ENCODE data around the gene NXNL1.
A peak's percentile ranks its signal among the peaks of the same experiment; 100 is the strongest.
"Not testable (repeated sequence)": the region's sequence is repeated elsewhere in the genome, so short reads cannot be mapped to it uniquely, and the experiment has no call there.

Gene NXNL1

DNA sequence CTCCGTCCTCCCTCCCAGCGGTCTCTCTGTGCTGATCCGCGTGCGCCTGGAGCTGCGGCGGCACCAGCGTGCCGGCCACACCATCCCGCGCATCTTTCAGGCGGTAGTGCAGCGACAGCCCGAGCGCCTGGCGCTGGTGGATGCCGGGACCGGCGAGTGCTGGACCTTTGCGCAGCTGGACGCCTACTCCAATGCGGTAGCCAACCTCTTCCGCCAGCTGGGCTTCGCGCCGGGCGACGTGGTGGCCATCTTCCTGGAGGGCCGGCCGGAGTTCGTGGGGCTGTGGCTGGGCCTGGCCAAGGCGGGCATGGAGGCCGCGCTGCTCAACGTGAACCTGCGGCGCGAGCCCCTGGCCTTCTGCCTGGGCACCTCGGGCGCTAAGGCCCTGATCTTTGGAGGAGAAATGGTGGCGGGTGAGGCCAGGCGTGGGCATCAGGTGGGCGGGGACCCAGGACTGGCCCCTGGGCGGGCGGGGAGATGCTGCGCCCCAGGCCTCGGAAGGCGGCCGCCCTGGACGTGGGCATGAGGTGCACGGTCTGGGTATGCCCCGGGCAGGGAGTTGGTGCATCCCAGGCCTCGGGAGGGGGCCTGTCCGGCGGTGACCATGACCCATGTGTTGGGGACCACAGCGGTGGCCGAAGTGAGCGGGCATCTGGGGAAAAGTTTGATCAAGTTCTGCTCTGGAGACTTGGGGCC, 26.0 kb upstream of the NXNL1 start:
- DNase-seq (ENCODE audit: insufficient read length, low spot score) (no peak), FAIRE-seq (no peak)
- no peak for TF ChIP-seq POU2F2 (IDR thresholded peaks at IDR 0.05; ENCODE audit: low read depth, low read length)
- no peak for TF ChIP-seq SPI1 (IDR thresholded peaks at IDR 0.05; ENCODE audit: low read depth, low read length)
- no peak for TF ChIP-seq POLR2A (IDR thresholded peaks at IDR 0.05; ENCODE audit: low read depth, low read length)
- TF ChIP-seq POLR2AphosphoS5 (IDR thresholded peaks at IDR 0.05; ENCODE audit: low read depth, low read length): no peak
- no peak for TF ChIP-seq PAX5 (IDR thresholded peaks at IDR 0.05; ENCODE audit: insufficient read depth, low read length, severe bottlenecking)
- TF ChIP-seq TAF1 (IDR thresholded peaks at IDR 0.05; ENCODE audit: low read depth, low read length): no peak

- DNase-seq (ENCODE audit: insufficient read length, low spot score): no peak
- TF ChIP-seq POLR2A (IDR thresholded peaks at IDR 0.05; ENCODE audit: low read depth, low read length) (no peak), TAF1 (IDR thresholded peaks at IDR 0.05; ENCODE audit: low read depth, low read length) (no peak), POU2F2 (IDR thresholded peaks at IDR 0.05; ENCODE audit: low read depth, low read length) (no peak), SPI1 (IDR thresholded peaks at IDR 0.05; ENCODE audit: low read depth, low read length) (no peak), PAX5 (IDR thresholded peaks at IDR 0.05; ENCODE audit: insufficient read depth, low read length, severe bottlenecking) (no peak), POLR2AphosphoS5 (IDR thresholded peaks at IDR 0.05; ENCODE audit: low read depth, low read length) (no peak)
- FAIRE-seq: no peak
Measured at GRCh38 chr19:17484520-17485185, 23.9 kb upstream of the NXNL1 start.

- FAIRE-seq (no peak), DNase-seq (ENCODE audit: insufficient read length, low spot score) (no peak)
- TF ChIP-seq POU2F2 (IDR thresholded peaks at IDR 0.05; ENCODE audit: low read depth, low read length): no peak
- TF ChIP-seq TAF1 (IDR thresholded peaks at IDR 0.05; ENCODE audit: low read depth, low read length): no peak
- TF ChIP-seq POLR2A (IDR thresholded peaks at IDR 0.05; ENCODE audit: low read depth, low read length): no peak
- no peak for TF ChIP-seq POLR2AphosphoS5 (IDR thresholded peaks at IDR 0.05; ENCODE audit: low read depth, low read length)
- TF ChIP-seq PAX5 (IDR thresholded peaks at IDR 0.05; ENCODE audit: insufficient read depth, low read length, severe bottlenecking): no peak
- no peak for TF ChIP-seq SPI1 (IDR thresholded peaks at IDR 0.05; ENCODE audit: low read depth, low read length)
Measured at GRCh38 chr19:17483605-17484002, 22.9 kb upstream of the NXNL1 start.

DNA sequence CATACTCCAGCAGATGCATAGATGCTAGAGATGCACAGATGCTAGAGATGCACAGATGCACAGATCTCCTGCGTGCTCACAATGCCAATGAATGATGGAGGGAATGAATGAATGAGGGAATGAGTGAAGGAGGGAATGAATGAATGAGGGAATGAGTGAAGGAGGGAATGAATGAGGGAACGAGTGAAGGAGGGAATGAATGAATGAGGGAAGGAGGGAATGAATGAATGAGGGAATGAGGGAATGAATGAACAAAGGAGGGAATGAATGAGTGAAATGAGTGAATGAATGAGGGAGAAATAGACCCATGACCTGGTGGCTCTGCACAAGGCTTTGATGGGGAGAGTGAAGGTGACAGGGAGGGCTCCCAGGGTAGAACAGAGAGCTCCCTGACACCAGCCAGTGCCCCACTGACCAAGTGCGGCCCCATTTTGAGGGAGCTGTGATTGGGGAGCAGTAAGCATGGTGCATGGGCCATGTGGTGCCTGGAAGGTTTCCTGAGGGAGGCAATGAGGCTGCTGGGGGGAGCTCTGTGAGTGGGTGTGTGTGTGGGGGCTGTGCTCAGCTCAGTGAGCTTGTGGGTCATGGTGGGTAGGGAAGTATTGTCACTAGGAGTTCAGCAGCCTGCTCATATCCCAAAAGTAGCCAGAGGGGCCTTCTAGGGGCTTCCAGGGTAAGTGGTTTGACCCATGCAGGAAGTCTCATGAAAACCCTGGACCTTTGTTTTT, 22.3 kb upstream of the NXNL1 start:
- FAIRE-seq (no peak), DNase-seq (ENCODE audit: insufficient read length, low spot score) (no peak)
- TF ChIP-seq SPI1 (IDR thresholded peaks at IDR 0.05; ENCODE audit: low read depth, low read length): no peak
- TF ChIP-seq POU2F2 (IDR thresholded peaks at IDR 0.05; ENCODE audit: low read depth, low read length): no peak
- TF ChIP-seq POLR2A (IDR thresholded peaks at IDR 0.05; ENCODE audit: low read depth, low read length): no peak
- TF ChIP-seq TAF1 (IDR thresholded peaks at IDR 0.05; ENCODE audit: low read depth, low read length): no peak
- TF ChIP-seq POLR2AphosphoS5 (IDR thresholded peaks at IDR 0.05; ENCODE audit: low read depth, low read length): no peak
- no peak for TF ChIP-seq PAX5 (IDR thresholded peaks at IDR 0.05; ENCODE audit: insufficient read depth, low read length, severe bottlenecking)

DNA sequence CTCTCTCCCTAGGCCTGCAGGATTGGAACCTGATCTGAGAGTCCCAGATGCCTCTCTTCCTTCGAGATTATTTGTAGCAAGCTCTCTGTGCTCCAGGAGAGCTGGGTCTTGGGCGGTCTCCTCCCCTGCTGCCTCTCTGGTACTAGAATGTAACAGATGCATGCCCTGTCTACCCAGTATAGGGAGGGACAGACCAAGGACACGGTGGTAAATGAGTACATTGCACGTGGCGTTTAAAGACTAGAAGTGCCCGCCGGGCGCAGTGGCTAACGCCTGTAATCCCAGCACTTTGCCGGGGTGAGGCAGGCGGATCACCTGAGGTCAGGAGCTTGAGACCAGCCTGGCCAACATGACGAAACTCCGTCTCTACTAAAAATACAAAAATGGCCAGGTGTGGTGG, 21.3 kb upstream of the NXNL1 start:
- no peak for DNase-seq (ENCODE audit: insufficient read length, low spot score)
- TF ChIP-seq POLR2AphosphoS5 (IDR thresholded peaks at IDR 0.05; ENCODE audit: low read depth, low read length): no peak
- TF ChIP-seq PAX5 (IDR thresholded peaks at IDR 0.05; ENCODE audit: insufficient read depth, low read length, severe bottlenecking): no peak
- TF ChIP-seq POLR2A (IDR thresholded peaks at IDR 0.05; ENCODE audit: low read depth, low read length): no peak
- no peak for TF ChIP-seq TAF1 (IDR thresholded peaks at IDR 0.05; ENCODE audit: low read depth, low read length)
- TF ChIP-seq SPI1 (IDR thresholded peaks at IDR 0.05; ENCODE audit: low read depth, low read length): no peak
- no peak for TF ChIP-seq POU2F2 (IDR thresholded peaks at IDR 0.05; ENCODE audit: low read depth, low read length)
- no peak for FAIRE-seq

- FAIRE-seq (no peak), DNase-seq (ENCODE audit: insufficient read length, low spot score) (no peak)
- TF ChIP-seq PAX5 (IDR thresholded peaks at IDR 0.05; ENCODE audit: insufficient read depth, low read length, severe bottlenecking): no peak
- TF ChIP-seq POLR2A (IDR thresholded peaks at IDR 0.05; ENCODE audit: low read depth, low read length): no peak
- TF ChIP-seq SPI1 (IDR thresholded peaks at IDR 0.05; ENCODE audit: low read depth, low read length): no peak
- TF ChIP-seq POLR2AphosphoS5 (IDR thresholded peaks at IDR 0.05; ENCODE audit: low read depth, low read length): no peak
- TF ChIP-seq POU2F2 (IDR thresholded peaks at IDR 0.05; ENCODE audit: low read depth, low read length): no peak
- no peak for TF ChIP-seq TAF1 (IDR thresholded peaks at IDR 0.05; ENCODE audit: low read depth, low read length)
Measured at GRCh38 chr19:17479325-17479791, 18.6 kb upstream of the NXNL1 start.

DNA sequence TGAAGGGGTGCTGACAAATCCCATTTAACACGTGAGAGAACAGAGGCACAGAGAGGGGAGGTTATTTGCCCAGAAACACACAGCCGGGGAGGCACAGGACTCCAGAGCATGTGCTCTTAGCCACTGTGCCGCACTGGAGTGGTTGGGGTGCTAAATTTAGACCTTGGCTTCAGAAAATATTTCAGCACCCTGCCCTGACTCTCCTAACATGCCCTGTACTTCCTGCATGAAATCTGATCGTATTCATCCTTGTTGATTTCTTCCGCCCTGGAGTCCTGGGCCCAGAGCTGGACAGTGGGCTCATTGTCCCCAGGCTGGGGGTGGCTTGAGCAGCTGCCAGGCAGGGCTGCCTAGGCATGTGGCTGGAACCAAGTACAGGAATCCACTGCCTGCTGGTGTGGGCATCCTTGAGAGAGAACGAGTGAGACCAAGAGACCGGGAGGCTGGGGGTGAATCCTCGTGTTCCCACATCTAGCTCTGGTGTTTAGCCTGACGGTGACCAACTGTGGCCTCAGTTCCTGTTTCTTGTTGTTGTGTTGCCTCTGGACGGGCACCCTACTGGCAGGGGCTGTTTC, 14.9 kb upstream of the NXNL1 start:
- FAIRE-seq: no peak
- TF ChIP-seq PAX5 (IDR thresholded peaks at IDR 0.05; ENCODE audit: insufficient read depth, low read length, severe bottlenecking) (no peak), TAF1 (IDR thresholded peaks at IDR 0.05; ENCODE audit: low read depth, low read length) (no peak), POLR2AphosphoS5 (IDR thresholded peaks at IDR 0.05; ENCODE audit: low read depth, low read length) (no peak), SPI1 (IDR thresholded peaks at IDR 0.05; ENCODE audit: low read depth, low read length) (peak; percentile 16; the same call in 1 of the 2 replicates), POU2F2 (IDR thresholded peaks at IDR 0.05; ENCODE audit: low read depth, low read length) (no peak)
- DNase-seq (ENCODE audit: insufficient read length, low spot score): no peak

DNA sequence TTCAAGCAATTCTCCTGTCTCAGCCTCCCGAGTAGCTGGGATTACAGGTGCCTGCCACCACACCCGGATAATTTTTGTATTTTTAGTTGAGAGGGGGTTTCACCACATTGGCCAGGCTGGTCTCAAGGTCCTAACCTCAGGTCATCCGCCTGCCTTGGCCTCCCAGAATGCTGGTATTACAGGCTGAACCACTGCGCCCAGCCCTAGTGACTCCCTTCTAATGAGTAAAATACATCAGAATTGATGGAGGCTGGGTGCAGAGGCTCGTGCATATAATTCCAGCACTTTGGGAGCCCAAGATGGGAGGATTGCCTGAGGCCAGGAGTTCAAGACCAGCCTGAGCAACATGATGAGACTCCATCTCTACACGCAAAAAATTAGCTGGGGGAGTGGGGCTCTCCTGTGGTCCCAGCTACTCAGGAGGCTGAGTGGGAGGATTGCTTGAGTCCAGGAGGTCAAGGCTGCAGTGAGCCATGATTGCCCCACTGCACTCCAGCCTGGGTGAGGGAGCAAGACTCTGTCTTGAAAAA, 14.3 kb upstream of the NXNL1 start:
- not testable (repeated sequence) for FAIRE-seq; DNase-seq (ENCODE audit: insufficient read length, low spot score)

DNA sequence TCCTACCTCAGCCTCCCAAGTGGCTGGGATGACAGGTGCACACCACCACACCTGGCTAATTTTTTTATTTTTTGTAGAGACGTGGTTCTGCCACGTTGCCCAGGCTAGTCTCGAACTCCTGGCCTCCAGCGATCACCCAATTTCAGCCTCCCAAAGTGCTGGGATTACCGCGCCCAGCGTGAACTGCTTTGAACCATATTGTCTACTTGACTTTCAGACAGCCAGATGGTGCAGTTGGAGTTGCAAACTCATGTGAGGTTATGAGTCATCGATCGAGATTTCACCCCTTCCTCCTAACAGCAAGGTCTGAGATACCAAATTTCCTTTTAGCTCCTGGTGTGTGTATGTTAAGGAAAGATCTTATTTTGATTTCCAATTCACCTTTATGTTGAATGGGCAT, 12.3 kb upstream of the NXNL1 start:
- FAIRE-seq (peak; percentile 33), DNase-seq (ENCODE audit: insufficient read length, low spot score) (no peak)
- TF ChIP-seq POLR2A (IDR thresholded peaks at IDR 0.05; ENCODE audit: low read depth, low read length): no peak
- no peak for TF ChIP-seq SPI1 (IDR thresholded peaks at IDR 0.05; ENCODE audit: low read depth, low read length)
- no peak for TF ChIP-seq POLR2AphosphoS5 (IDR thresholded peaks at IDR 0.05; ENCODE audit: low read depth, low read length)
- no peak for TF ChIP-seq PAX5 (IDR thresholded peaks at IDR 0.05; ENCODE audit: insufficient read depth, low read length, severe bottlenecking)

Measured in GM12891 (cell line).